Posterior vena cava (tissue), 2 donors: ENCODE results near the gene SAMD4B. TPM values are rescaled to one million over a fixed set of nuclear protein-coding genes. Genes with fewer than 3 reads are reported as not detected.

Experiments used
- DNase-seq: peaks from one replicate; pipeline ENCODE4 v3.0.0-alpha.2; 2020; ENCODE audit warnings: low spot score
- intact Hi-C, 2 donors: fragments of 100-400 bp; cut with DNase I; formaldehyde crosslinking; loops; one replicate each; pipeline versions ENCODE4 v1.14.1 to v1.14.2; 2022 to 2023
- total RNA-seq, 2 donors: library from RNA; stranded (reverse); fragmentation: NEBNext Ultra II Directional; extraction: Animal tissue kit (Norgen Biotek cat#: 25700); gene quantifications; one replicate each; pipeline ENCODE4 v1.2.1, GENCODE V29; 2021
- donor health status: DM: yes; HTN: yes; CAD: no.
- donor health status: DM: yes; HTN: yes; CAD: no.

SAMD4B gene
- total RNA-seq, 2 donors from 2014 or later, result 74.5 to 119 TPM

DNA sequence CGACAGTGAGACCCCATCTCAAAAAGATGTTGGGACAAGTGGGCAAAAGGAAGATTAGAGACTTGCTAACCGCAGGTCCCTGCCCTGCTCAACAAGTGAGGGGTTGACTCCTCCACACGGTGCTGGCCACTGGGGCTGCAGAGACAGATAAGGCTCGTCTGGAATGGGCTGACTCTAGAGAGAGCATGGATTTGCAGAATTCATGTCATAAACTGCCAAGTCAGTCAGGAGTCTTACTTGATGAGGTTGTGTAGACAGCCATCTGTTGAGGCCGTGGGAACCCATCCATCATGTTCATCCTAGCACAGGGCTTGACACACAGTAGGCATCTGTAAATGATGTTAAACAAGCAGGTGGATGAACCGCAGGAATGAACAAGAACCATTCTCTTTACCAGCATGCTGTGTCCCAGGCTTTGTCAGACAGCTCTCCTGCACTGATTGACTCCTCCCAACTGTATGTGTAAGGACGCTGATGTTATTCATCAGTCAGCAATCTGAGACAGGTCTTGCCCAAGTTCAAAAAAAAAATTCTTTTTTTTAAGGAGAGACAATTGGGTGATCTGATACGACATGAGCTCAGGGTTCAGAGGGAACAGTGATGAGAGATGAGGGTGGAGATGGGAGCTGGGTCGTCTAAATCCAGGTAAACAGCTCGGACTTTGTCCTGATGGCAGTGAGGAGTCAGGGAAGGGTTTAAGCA lies 39.8 kb downstream of the SAMD4B start:
- intact Hi-C loops, result no loop called here
- no peak for DNase-seq

DNA sequence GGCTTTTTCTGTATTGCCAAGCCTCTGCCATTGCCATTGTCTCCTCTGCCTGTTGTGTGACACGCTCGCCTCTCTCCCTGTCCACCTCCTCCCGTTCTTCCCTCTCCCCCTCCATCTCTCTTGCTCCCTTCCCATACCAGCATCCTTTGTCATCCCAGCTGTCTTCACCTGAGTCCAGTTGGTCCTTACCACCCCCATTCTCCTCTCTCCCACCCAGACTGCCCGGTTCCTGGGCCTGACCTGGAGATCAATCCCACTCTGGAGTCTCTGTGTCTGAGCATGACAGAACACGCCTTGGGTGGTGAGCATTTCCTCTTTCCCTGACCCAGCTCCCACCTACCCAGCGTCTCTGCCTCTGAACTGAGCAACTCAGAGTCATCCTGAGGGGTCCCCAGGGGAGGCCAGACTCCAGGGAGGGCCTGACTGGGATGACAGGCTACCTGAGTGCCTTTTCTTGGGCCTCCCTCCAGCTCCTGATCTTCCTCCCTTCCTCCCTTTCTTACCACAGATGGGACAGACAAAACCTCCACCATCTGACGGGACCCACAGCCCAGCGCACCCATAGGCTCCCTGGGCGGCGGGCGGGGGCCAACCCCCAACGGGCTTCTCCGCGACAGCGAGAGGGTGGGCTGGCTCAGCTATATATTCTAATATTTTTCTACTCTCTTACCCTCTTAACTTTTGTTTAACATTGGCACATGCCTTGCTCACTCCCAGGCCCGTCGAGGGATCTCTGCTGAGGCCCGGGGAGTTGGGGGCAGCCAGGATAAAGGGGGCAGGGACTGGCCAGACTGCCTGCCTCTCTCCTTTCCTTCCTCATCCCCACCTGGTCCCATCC lies 41.0 kb downstream of the SAMD4B start:
- no peak for DNase-seq
- intact Hi-C loops, result no loop called here

DNA sequence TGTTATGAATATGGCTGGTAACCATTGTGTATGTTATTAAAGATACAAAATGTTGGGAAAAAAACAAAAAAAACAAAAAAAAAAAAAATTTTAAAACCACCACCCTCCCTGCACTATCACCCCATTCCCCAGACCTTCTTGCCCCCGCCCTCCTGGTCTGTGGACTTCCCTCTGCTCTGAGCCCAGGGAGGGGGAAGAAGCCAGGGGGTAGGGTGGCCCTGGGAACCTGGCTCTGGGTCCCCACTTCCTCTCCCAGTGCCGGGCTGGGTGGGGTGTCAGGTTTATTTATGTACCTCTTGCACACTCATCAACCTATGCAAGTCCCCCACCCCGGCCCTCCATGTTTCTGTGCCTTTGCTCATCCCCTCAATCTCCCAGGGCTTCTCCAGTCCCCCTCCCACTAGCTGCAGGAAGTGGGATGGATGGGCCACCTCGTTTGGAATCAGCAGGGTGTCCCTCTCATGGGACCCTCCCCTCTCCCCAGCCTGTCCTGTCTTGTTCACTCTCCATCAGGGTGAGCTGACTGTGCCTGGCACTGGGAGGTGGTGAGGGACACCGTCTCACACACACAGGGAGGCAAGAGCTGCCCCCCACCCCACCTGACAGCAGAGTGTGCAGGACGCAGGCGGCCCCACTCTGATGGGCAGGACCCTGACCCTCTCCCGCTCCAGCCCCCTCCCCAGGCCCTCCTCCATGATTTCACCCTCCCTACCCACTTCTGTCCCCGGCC lies 42.8 kb downstream of the SAMD4B start:
- DNase-seq, result no peak

DNA sequence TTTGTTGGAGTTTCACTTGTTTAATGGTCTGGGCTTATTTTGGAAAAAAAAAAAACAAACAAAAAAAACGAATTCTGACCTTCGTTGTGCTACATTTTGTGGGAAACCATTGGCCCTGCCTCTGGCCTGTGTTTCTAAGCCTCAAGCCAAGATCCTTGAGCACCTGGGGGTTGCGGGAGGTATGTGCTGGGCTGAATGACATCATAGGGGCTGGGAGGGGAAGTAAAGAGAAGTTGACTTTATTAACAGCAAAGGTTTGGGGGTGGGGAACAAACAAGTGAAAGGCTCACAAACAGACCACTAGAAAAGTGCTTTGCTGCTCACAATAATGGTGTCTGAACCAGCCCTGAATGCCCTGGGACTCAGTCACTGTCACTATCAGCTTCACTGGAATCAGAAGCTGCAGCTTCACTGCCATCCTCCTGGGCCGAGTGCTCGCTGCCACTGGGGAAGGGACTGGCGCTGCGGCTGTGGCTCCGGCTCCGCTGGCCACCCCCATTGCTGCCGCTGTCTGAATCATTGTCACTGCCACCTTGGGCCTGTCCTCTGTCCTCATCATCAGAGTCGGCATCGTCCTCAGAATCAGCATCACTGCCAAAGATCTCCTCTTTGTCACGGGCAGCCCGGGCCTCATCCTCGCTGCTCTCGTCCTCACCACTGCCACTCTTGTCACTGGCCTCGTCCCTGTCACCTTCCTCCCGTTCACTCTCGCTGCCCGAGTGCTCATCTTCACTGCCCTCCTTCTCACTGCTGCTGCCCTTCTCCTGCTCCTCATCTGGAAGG lies 43.6 kb downstream of the SAMD4B start:
- intact Hi-C loops, result loop anchor here in 1 of 2 donors (2.0 kb wide), 1 partner anchor 1001 kb away; no protein-coding TSS in a partner anchor
- DNase-seq, result no peak

More for the DNA sequence above, 42.8 kb downstream of the SAMD4B start:
- intact Hi-C loops, result no loop called here

DNA sequence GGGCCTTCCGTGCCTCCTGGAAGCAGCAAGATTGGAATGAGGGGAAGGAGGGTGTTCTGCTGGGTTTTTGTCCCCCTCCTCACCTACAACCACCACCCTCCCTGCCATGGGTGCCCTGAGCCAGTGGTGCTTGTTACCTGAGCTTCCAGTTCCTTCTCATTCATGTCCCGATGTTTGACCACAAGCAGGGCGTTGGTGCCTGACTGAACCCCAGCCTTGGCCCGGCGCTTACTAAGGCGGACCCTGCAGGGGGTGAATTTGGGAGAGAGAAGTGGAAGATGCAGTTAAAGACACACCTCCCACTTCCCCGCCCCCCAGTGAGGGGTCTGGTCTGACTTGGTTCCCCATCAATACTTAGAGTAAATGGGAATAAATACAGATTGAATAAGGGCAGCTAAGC lies 44.3 kb downstream of the SAMD4B start:
- intact Hi-C loops, result loop anchor here in 1 of 2 donors (2.0 kb wide), 1 partner anchor 1002 kb away; no protein-coding TSS in a partner anchor

DNA sequence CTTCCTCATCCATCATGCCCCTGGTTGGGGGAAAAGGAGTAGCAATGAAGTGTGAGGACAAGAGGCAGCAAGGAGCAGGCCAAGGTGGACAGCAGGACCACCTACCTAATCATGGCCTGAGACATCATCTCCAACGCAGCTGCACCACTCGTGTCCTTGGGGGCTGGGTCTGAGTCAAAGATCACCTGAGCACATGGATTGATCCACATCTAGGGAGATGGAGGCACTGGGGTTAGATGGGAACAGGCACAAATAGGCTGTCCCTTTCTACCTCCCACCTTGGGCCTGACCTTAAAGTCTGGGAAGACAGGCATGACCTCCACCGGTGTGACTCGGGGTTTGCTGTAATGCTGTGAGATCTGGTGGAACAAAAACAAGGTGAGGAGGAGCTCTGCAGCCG lies 46.4 kb downstream of the SAMD4B start:
- intact Hi-C loops, result no loop called here
- DNase-seq, result no peak

More for the DNA sequence above, 44.3 kb downstream of the SAMD4B start:
- DNase-seq, result no peak

DNA sequence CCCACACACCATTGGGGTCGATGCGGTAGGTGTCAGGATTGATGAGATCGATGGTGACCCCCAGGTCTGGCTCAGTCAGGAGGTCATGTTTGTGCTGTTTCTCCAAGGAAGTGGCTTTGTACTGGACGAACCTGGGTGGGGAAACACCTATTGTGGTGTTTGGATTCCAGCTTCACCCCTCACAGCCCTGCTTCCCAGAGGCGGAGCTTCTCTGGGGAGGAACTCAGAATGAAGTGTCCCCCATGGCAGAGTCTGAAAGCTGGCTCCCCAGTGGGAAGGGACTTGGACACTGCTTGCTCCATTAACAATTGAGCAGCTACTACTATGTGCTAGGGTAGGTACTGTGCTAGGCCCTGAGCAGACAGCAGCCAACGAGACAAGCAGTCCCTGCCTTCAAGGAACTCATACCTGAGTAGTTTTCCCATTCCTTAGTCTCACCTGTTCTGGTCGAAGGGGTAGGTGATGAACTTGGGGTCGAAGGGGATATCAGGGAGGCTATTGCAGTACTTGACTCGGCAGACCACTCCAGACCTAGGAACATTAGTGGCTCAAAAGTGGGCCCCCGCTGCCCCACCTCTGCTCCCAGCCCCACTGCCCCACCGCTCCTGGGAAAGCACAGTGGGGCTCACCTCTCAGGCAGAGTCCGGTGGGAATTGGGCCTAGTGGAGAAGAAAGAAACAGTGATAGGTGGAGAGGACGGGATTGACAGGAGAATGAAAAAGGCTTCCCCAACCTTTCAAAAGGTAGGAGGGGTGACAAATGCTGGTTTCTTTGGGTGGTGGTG lies 47.6 kb downstream of the SAMD4B start:
- DNase-seq, result no peak
- intact Hi-C loops, result no loop called here

DNA sequence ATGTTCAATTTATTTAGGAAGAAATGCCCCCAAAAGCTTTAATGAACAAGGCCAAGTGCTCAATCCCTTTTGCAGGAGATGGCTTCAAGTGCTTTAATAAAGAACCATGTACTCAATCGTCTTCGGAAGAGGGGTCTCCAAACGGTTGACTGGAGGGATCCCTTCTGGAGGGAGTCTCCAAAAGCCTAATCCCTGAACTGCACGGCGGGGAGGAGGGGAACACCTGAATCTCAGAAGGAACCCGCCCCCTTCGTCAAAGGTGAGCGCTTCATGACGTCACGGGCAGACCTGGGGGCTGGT lies 48.2 kb downstream of the SAMD4B start:
- intact Hi-C loops, result no loop called here
- no peak for DNase-seq

DNA sequence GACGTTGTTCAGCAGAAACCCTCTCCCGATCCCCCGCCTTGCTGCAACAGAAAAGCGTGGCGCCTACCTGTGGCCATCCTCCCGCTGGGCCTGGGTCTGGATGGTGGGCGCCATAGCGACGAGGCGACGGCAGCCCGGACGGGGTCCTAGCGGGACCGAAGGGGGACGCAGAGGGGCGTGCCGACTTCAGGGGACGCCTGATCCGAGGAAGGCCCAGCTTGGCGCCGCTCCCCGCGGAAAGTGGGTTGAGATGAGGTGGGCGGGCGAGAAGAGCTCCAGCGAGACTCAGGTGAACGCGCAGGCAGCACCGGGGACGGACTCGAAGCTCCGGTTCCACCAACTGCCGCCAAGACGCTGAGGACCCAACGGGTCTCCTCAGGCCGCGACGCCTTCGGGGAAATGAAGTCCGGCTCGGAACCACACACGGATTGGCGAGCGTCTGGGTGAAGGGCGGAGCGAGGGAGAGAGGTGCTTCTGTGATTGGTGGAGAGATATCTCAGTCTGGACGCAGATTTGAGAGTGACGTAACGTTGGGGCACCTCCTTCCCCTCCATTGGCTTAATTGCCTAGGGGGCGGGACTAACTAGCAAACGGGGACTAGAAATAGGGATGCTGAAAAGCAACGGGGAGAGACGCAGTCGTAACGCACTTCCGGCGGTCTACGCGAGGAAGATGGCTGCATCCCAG lies 48.7 kb downstream of the SAMD4B start, which contains the start of the genes MED29 and PAF1:
Gene MED29, plus strand, starts transcription at position 628 of the 687 bp plus-strand sequence. Its CDS starts 45 bp downstream, at position 673.
Gene PAF1, minus strand, starts transcription at position 356 of the 687 bp plus-strand sequence. Its CDS starts 242 bp downstream, at position 114.
- intact Hi-C loops, result no loop called here

DNA sequence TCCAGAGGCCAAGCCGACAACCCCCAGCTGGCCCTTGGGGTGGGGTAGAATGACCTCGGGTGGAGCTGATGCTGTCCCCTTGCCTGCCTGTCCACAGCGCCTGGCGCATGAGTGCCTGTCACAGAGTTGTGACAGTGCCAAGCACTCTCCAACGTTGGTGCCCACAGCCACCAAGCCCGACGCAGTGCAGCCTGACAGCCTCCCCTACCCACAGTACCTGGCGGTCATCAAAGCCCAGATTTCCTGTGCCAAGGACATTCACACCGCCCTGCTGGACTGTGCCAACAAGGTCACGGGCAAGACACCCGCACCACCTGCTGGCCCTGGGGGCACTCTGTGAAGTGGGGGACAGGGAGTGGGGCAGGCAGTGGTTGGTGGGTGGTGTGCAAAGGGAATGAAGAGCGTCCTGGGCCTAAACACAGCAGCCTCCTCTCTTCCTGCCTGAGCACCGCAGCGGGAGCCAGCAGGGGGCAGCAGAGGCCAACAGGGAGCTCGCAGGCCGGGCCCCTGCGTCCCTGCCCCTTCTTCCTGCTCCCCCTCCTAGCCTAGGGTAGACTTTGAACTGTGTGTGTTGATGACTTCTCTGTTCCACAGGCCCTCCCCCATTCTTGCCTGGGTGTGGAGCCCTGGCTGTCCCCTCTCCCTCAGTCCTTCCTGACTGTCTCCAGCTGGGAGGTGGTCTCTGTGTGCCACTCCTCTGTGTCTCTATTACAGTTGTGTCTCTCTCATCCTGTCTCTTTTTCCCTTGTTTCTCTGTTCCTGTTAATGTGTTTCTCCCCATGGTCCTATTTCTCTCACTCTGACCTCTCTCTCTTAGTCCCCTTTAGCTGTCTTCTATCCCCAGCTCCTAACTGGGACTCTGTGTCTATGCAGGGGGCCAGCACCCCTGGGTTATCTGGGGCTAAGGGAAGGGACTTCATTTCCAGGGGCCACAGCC lies 55.4 kb downstream of the SAMD4B start:
- intact Hi-C loops, result loop anchor here (2.0 to 5.0 kb wide), 2 partner anchors 35 to 141 kb away; no protein-coding TSS in a partner anchor
- peak; percentile 98 for DNase-seq

More for the DNA sequence above, 48.7 kb downstream of the SAMD4B start, which contains the start of the genes MED29 and PAF1:
- DNase-seq, result peak; percentile 99

DNA sequence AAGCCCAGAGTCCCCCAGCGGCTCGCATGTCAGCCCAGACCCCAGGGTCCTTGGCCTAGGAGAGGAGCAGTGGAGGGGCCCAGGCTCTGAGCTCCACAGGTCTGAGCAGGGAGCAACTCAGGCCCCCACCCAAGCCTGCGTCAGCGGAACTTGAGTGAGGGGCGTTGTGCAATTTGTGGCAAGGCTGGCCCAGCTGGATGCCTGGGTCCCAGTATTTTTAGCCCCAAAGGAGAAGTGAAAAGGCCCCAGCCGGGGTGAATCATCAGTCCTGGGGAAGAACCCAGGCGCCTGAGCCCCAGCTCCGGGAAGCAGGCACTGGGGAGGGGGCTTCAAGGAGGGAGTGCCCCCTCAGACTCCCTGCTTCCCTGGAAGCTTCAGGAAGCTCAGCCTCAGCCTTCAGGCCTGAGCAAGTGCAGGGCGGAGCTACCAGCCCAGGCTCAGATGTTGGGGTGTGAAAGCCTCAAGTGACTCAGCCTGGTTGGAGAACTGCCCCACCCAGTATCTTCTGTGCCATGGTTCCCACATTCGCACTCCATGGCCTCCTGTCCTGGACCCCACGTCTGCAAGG lies 56.2 kb downstream of the SAMD4B start:
- DNase-seq, result peak; percentile 95
- intact Hi-C loops, result loop anchor here in 1 of 2 donors (5.0 kb wide), 1 partner anchor 34 kb away; no protein-coding TSS in a partner anchor

DNA sequence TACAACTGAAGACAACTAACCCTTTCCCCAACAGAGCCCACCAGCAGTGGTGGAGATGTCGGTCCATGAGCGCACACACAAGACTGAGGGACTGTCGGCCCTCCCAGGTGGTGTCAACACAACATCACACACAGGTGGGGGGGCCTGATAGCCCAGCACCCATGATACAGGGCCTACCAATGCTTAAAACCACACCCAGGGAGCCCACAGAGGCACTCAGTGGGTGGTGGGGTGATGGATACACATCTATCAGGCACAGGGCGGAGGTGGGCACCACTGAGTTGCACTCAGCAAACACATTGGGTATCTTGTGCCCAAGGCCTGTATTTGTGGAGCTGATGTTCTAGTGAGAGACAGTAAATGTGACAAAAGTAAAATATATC lies 57.4 kb downstream of the SAMD4B start:
- intact Hi-C loops, result loop anchor here in 1 of 2 donors (5.0 kb wide), 1 partner anchor 33 kb away; no protein-coding TSS in a partner anchor
- no peak for DNase-seq

DNA sequence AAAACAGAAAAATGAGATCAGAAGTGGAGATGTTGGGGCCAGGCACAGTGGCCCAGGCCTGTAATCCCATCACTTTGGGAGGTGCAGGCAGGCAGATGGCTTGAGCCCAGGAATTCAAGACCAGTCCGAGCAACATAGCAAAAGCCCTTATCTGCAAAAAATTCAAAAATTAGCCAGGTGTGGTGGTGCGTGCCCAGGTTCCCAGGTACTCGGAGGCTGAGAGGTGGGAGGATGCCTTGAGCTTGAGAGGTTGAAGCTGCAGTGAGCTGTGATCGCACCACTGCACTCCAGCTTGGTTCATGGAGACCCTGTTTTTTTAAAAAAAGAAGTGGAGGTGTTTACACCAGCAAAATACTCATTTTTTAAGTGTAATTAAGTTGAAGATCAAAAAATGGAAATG lies 57.8 kb downstream of the SAMD4B start:
- intact Hi-C loops, result no loop called here
- DNase-seq, result no peak

DNA sequence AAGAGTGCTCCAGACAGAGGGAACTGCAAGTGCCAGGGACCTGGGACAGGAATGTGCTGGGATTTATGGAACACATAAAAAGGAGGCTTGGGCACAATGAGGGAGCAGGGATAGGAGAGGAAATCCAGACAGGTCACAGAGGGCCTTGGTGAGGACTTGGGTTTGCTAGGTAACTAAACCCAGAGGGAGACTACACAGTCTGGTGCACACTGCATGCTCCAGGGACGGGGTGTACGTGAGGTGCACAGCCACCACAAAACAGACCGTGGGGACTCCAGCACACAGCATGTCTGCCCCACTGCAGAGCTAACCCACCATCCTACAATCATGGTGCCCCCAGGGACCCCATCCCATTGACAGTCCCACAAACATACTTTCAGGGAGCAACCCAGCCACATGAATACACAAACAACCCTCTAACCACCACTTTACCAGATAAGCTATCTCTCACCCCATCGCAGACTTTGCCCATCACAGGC lies 58.9 kb downstream of the SAMD4B start:
- no peak for DNase-seq
- intact Hi-C loops, result no loop called here

DNA sequence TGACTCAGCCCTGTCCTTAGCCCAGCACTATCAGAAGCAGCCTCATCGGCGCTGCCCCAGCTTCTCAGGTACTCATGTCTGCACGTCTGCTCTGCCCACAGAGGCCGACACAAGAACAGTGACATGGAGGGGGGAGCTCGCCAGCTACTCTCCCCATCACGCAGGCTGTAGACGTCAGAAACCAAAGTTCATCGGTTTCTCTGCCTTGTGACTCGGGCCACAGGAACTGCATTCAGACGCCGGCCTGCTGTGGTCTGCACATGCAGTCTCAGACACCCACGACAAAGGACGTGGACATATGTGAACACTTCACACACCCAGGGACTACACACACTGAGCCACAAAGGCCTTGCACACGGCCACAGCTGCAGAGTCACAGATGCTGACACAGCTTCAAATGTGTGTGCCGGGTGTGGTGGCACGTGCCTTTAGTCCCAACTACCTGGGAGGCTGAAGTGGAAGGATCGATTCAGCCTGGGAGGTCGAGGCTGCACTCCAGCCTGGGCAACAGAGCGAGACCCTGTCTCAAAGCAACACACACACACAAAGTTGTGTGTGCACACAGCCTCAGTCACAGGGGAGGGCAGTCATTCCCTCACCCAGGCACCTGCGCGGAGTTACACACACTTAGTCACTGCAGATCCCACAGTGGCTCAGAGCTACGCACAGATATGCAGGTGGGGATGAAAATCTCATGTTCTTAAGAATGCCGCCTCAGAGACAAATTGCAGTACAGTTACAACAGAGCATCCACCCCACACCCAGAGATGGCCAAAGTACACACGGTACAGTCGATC lies 59.5 kb downstream of the SAMD4B start:
- DNase-seq, result peak; percentile 91
- intact Hi-C loops, result no loop called here
